Left lobe of liver (tissue), 2 donors: ENCODE results near the gene PSMB3. TPM values are rescaled to one million over a fixed set of nuclear protein-coding genes. Genes with fewer than 3 reads are reported as not detected.
"Not testable (repeated sequence)": the region's sequence is repeated elsewhere in the genome, so short reads cannot be mapped to it uniquely, and the experiment has no call there.

ENCODE experiments used
- ATAC-seq: fragments of 200-7000 bp; cut with Tn5 transposase; one replicate; pipeline ENCODE4 v1.9.1; 2020; ENCODE audit warnings: mild to moderate bottlenecking, moderate library complexity
- DNase-seq: peaks from one replicate; pipeline ENCODE4 v3.0.0-alpha.2; 2020; ENCODE audit warnings: low spot score
- total RNA-seq: library from RNA; stranded (reverse); gene quantifications from one replicate; pipeline ENCODE4 v1.2.1, GENCODE V29; 2021
- donor health status: DM: no; HTN: no; CAD: no; lungs with moderate emphysema.
- donor health status: DM: no; HTN: yes; CAD: no.

Gene PSMB3
- total RNA-seq, 1 donor from 2014 or later = 98.2 TPM

DNA sequence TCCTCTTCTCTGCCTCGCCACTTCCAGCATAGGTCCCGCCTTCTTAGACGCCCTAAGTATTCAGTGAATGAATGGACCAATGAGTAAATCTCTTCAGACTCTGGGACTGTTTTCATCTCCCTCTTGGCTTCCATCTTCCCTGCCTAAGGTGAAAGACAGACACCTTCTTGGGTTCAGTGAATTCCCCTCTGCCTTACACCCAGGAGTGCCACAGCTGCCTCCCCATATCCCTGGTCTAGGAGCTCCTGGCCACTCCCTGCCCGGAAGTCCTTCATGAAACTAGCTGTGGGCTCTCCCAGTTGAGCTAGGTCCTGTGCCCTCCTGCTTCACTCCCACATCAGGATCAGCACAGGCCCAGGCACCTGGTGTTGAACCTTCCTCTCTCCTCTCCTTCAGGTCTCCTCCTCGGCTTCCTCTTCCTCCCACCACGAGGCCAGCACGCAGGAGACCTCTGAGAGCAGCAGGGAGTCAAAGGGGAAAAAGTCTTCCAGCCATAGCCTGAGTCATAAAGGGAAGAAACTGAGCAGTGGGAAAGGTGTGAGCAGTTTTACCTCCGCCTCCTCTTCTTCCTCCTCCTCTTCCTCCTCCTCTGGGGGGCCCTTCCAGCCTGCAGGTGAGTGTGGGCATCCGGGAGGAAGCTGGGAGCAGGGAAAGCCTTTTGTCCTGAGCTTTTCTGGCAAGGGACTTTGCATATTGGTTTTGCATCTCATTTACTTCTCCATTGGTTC, 37.2 kb upstream of the PSMB3 start:
- DNase-seq = no peak
- no peak for ATAC-seq

DNA sequence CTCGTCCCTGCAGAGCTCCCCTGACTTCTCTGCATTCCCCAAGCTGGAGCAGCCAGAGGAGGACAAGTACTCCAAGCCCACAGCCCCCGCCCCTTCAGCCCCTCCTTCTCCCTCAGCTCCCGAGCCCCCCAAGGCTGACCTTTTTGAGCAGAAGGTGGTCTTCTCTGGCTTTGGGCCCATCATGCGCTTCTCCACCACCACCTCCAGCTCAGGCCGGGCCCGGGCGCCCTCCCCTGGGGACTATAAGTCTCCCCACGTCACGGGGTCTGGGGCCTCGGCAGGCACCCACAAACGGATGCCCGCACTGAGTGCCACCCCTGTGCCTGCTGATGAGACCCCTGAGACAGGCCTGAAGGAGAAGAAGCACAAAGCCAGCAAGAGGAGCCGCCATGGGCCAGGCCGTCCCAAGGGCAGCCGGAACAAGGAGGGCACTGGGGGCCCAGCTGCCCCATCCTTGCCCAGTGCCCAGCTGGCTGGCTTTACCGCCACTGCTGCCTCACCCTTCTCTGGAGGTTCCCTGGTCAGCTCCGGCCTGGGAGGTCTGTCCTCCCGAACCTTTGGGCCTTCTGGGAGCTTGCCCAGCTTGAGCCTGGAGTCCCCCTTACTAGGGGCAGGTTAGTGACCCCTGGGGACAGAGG, 36.1 kb upstream of the PSMB3 start:
- no peak for DNase-seq

DNA sequence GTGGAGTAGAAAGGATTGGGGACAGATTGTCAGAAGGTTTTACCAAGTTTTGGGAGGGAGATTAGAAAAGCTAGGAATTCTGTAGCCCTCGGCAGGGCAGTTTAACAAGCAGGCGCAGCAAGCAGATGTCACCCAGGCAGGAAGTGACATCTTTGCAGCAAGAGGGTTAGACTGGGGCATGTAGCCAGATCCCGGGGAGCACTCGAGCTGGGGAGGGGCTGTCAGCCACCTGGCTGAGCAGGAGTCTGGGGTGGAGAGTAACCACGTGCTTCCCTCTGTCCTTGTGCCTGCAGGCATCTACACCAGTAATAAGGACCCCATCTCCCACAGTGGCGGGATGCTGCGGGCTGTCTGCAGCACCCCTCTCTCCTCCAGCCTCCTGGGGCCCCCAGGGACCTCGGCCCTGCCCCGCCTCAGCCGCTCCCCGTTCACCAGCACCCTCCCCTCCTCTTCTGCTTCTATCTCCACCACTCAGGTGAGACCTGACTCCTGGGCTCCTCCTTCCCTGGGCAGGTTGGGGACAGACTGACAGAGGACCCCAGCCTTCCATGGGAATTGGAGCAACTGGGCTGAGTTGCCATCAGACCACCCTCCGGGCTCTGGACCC, 35.3 kb upstream of the PSMB3 start:
- ATAC-seq (no peak), DNase-seq (no peak)

More for the DNA sequence above, 36.1 kb upstream of the PSMB3 start:
- no peak for ATAC-seq

GRCh38 chr17:38719289-38719942, 33.1 kb upstream of the PSMB3 start:
- ATAC-seq (no peak), DNase-seq (no peak)

DNA sequence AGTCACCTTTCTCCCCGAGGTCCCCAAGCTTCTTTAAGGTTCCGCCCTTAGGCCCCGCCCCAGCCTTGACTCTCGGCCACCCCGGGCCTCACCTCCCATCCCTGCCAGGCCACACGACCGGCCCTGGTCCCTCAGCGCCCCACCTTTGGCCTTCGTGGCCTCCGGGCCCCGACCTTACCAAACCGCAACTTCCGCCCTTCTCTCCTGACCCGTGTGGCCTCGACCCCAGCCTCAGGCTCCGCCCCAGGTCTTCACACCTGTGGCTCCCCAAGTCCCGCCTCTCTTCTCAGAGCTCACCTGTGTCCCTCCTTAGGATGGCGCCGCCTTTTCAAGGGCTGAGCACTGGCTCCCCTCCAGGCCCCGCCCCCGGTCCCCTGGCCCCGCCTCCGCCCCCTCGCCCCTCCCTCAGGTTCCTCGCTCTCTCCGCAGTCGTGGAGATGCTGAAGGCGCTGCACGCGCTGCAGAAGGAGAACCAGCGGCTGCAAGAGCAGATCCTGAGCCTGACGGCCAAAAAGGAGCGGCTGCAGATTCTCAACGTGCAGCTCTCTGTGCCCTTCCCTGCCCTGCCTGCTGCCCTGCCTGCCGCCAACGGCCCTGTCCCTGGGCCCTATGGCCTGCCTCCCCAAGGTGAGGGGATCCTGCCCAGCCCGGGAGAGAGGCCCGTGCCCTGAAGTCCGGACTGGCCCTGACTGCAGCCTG, 32.4 kb upstream of the PSMB3 start:
- ATAC-seq = no peak
- DNase-seq = no peak

DNA sequence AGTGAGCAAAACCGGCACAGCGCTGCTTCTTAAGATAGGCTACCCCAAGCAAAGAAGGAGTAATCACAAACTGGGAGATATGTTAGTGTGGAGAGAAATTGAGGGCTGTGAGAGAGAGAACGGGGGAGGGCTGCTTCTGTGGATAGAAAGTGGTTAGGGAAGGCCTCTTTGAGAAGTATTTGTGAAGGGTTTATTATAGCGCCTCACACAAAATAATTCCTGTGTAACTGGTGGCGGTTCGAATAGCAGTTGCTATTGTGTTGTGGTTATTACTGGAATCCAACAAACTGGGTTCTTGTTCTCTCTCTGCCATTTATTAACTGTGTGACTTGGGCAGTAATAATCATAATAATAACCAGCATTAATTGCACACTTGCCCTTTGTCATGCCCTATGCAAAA, 31.6 kb upstream of the PSMB3 start:
- DNase-seq (no peak), ATAC-seq (no peak)

- ATAC-seq = no peak
Measured at GRCh38 chr17:38721802-38722201, 30.7 kb upstream of the PSMB3 start.

DNA sequence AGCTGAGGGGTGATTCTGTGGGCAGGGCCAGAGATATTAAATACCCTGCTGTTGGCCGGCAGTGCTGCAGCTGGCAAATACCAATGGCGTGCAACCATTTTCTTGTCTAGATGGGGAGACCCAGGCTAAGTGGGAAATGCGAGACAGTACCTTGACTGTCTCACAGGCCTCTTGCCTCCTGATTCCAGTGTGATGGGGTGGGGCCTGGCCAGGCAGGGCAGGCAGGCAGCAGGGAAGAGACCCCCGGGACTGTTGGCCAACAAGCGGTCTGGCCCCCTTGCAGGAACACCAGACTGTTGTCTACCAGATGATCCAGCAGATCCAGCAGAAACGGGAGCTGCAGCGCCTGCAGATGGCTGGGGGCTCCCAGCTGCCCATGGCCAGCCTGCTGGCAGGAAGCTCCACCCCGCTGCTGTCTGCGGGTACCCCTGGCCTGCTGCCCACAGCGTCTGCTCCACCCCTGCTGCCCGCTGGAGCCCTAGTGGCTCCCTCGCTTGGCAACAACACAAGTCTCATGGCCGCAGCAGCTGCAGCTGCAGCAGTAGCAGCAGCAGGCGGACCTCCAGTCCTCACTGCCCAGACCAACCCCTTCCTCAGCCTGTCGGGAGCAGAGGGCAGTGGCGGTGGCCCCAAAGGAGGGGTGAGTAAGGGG, 28.1 kb upstream of the PSMB3 start:
- DNase-seq = no peak
- ATAC-seq = no peak

More at GRCh38 chr17:38721802-38722201, 30.7 kb upstream of the PSMB3 start:
- no peak for DNase-seq

GRCh38 chr17:38725066-38725465, 27.5 kb upstream of the PSMB3 start:
- ATAC-seq (no peak), DNase-seq (no peak)

GRCh38 chr17:38726145-38726544, 26.4 kb upstream of the PSMB3 start:
- DNase-seq, ATAC-seq: not testable (repeated sequence)

DNA sequence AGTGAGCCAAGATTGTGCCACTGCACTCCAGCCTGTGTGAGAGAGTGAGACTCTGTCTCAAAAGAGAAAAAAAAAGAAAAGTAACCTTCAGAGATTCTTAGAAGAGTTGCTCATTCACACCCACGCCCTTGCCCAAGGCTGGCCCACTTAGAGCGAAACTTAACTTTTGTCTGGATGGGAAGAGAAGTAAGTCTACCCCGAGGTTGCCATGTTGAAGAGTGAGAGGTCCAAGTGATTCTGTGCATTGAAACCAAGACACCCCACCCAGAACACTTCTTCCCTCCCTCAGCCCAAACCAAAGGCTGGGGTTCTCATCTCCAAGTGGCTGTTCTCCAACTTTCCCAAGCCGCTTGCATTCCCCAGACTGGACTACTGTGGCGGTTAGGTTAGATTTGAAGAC, 24.8 kb upstream of the PSMB3 start:
- DNase-seq = no peak
- no peak for ATAC-seq

- DNase-seq (no peak), ATAC-seq (no peak)
Measured at GRCh38 chr17:38728290-38728831, 24.2 kb upstream of the PSMB3 start.

DNA sequence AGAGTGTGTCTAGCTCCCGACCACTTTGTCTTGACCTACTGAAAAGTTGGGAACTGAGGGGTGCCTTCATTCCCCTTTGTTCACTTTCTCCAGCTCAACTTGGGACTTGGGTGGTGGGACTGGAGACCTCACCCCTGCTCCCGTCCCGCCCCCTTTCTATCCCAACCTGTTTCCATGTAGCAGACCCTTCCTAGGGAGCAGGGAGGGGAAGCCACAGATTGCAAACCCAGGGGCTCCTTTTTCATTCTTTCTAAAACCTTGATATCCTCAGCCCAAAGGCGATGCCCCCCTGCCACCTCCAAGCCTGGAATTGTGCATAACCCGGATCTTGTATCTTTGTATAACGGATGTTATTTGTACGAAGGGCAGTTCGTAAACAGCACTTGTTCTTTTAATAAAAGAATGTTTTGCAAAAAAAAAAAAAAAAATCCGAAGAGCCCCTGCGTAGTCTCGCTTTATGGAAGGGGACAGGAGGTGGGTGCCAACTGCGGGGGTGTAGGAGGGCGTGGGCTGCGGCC, 23.1 kb upstream of the PSMB3 start:
- DNase-seq (no peak), ATAC-seq (no peak)

DNA sequence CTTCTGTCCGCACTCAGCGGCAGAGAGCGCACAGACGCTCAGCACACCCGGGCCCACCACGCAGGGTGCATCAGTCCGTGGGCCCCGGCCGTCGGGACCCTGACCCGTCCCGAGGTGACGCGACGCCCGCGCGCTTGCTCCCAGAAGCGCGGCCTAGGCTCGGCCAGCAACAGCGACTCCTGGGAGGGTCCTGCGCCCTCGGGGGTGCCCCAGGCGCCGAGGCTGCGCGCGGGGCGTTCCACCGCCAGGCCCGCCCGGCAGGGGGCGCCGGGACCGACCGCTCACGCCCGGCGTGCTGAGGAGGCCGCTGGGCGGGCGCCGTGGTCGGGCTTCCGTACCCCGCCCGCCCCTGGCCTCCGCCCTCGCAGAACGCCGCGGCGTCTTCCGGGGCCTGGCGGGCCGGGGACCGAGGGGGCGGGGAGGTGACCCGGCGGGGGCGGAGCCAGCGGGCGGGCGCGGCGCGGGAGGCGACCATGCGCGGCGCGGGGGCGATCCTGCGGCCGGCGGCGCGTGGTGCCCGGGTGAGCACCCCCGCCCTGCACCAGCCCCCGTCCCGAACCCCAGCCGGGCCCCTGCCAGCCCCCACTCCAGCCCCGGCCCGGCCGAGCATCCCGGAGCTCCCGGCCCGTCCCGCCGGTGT, 22.5 kb upstream of the PSMB3 start, which contains the start of gene CISD3:
TSS of gene CISD3 (plus strand) at position 456 of the 640 bp plus-strand sequence. CDS start at position 474, 18 bp downstream.
- ATAC-seq (peak; percentile 79), DNase-seq (peak; percentile 92)

GRCh38 chr17:38730526-38731379, 21.8 kb upstream of the PSMB3 start:
- DNase-seq = peak; percentile 97
- peak; percentile 76 for ATAC-seq

DNA sequence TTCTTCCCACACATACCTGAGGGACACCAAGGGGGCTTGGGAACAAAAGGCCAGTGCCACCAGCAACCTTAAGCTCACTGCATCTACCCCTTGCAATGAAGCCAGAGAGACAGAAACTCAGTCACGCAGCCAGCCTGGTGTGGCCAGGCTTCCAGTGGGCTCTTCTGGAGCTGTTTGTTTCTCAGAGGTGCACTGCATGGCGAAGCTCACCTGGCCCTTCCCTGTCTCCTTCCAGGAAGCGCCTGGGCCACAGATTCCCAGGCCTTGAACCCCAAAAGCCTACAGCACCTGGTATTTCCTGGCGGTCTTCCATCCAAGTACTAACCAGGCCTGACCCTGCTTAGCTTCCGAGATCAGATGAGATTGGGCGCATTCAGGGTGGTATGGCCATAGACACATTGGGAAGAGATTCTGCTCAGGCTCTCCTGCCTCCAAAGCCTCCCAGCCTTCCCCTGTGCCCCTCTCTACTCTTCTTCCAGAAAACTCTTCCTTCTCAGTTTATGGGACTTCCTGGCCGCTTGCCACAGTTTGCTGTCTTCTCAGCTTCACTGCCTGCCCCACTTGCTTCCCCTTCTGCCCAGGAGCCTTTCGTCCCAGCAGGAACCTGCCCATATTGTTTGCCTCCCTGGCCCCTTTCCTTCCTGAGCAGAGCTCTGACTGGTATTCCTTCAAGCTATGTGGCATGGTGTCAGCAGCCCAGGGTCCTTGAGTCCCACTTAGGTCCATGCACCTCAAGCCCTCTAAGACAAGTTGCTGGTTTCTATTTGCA, 20.8 kb upstream of the PSMB3 start:
- ATAC-seq (no peak), DNase-seq (no peak)
